ENCODE results near the gene C2orf80.

- TF ChIP-seq EZH2 (IDR thresholded peaks at IDR 0.05; ENCODE audit: borderline replicate concordance, low read depth, low read length, severe bottlenecking) (no peak), POLR2A (IDR thresholded peaks at IDR 0.05; ENCODE audit: low read depth, low read length) (no peak), CTCF (IDR thresholded peaks at IDR 0.05; ENCODE audit: extremely low read depth in 1 of 2, insufficient read depth in 1 of 2, low read depth in 1 of 2, low read length in 2 of 2) (no peak), FOS (IDR thresholded peaks at IDR 0.05; ENCODE audit: borderline replicate concordance, insufficient read depth, low read length) (no peak), JUN (IDR thresholded peaks at IDR 0.05; ENCODE audit: borderline replicate concordance, insufficient read depth, insufficient read length, low read depth) (no peak), MYC (IDR thresholded peaks at IDR 0.05; ENCODE audit: low read depth, low read length) (no peak), POLR2AphosphoS5 (IDR thresholded peaks at IDR 0.05; ENCODE audit: insufficient read depth, low read depth, low read length) (no peak)
- TF ChIP-seq, protein P1, sequence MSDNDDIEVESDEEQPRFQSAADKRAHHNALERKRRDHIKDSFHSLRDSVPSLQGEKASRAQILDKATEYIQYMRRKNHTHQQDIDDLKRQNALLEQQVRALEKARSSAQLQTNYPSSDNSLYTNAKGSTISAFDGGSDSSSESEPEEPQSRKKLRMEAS (IDR thresholded peaks at IDR 0.05; ENCODE audit: insufficient read depth, insufficient read length): no peak
Measured at GRCh38 chr2:208142240-208142924, 47.4 kb downstream of the C2orf80 start.
